Hematopoietic multipotent progenitor cell treated with erythropoietin and hydrocortisone succinate and interleukin-3 and kit ligand, for 4 days (in vitro differentiated cells): Measurements from ENCODE around the gene HOXC5.

Experiments
- DNase-seq: peaks from one replicate; pipeline ENCODE4 v3.0.0-alpha.2; 2015

HOXC5 gene

DNA sequence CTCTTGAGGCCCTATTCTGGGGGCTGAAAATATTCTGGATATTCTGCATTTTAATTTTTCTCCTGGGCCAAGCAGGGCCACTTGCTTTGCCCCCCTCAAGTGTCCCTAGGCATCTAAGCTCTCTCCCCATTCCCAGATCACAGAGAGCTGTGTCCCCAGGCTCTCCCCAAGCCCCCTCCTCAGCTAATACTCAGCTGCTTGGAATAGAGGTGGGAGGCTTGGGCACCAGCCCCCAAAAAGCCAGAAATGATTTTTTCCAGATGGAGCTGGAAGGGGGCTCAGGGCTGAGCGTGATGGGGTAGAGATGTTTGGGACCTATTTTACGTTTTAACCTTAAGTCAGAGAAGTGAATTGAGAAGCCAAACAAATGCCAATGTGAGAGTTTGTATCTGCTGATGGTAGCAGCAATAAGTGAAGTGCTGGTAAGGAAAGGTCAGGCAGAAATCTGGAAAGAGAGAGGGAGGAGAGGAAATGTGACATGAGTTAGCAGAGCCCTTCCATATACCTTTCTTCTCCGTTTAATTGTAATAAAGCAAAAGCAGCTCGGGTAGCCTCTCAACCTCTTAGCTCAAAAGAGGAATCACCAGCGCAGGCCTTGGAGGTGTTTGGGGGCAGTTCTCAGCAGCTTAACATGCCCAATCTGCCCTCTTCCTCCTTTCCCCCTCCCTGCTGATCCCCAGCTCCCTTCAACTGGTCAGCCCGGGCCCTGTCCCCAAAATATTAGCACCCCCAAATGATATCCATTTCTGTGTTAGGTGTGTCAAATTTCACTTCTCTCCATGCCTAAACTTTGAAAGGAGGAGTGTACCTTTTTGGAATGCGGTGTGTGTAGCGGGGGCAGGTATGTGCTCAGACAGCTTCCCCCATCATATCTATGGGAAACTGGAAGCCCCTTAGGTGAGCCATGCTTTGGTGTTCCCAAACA lies 9.6 kb upstream of the HOXC5 start:
- no peak for DNase-seq

DNA sequence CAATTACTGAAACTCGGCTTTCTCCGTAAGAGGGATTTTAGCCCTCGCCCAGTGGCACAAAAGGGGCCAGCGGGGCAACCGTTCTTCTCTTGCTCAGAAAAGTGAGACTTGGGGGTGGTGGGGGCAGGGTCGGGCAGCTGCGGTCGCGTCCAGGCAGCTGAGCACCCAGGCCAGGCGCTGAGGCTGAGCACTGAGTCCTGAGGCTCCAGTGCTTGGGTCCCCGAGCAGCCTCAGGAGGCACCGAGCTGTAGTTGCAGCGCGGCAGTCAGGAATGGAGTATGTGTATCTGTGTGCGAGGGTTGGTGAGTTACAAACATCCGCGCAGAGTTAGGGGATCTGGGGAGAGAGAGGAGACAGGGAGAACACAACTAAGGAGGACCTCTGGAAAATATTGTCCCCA lies 8.7 kb upstream of the HOXC5 start:
- DNase-seq = no peak

DNA sequence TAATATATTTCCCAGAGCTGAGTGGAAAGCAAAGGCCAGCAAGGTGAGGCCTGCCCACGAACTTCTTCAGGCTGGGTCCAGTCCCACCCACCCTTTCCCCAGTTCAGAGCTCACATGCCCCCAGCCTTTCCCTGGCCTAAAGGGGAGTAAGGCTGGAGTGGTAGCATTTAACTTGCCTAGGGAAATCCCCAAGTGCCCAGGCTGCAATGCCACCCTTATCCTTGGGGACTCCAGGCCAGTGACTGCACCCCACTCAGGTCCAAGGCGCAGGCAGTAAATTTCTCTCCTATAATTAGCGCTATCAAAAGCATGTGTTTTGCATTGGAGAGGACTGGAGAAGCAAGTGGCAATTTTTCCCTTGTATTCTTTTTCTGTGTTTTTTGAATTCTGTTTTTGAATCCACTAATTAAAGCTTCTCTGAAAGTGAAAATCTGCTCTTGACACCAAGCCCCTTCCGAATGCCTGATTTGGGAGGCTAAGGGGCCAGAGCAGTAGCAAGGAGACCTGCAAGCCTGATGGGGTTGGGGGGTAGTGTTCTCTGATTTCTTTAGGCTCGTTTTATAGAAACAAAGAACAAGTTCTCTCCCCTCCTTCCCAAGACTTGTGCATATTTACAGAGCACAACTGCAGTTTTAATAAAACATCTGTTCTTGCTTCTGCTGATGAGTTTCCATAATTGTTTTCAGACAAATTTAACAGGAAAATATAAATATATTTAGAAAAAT lies 8.1 kb upstream of the HOXC5 start:
- no peak for DNase-seq

DNA sequence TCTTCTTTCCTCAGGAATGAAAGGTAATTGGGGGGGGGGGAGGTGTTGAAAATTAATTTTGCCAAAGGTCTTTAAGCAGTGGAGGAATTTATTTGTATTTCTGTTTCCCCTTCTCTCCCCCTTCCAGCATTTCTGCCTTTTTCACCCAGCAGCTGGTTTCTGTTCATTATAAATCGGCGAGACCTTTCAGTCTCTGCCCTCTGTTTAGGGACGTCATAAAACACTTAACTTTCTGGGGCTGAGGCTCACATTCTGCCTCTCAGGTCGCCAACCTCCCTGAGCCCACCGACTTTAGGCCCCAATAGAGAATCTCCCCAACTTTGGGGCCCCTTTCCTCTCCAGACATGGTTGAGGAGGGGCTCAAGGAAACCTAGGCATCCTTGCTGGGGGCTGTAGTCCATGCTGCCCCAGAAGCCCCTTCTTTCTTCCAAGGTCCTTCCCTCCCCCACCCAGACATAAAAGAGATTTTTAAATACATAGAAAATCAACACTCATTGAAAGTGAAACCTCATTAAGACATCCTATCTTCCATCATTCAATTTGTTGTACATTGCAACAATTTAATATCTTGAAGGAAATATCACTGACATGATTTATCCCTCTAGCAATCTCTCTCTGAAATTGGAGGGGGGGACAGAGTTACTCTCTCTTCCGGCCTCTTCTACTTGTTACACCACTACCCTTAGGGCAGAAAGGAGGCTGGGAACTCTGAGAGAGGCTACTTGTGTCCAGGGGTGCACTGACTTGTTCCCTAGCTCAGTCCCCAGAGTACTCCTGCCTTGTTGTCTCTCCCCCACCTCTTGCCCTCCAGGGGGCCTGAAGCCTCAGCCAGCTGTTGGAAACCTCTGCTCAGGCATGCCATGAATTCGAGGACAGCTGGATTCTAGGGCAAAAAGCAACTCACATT lies 7.1 kb upstream of the HOXC5 start:
- no peak for DNase-seq

DNA sequence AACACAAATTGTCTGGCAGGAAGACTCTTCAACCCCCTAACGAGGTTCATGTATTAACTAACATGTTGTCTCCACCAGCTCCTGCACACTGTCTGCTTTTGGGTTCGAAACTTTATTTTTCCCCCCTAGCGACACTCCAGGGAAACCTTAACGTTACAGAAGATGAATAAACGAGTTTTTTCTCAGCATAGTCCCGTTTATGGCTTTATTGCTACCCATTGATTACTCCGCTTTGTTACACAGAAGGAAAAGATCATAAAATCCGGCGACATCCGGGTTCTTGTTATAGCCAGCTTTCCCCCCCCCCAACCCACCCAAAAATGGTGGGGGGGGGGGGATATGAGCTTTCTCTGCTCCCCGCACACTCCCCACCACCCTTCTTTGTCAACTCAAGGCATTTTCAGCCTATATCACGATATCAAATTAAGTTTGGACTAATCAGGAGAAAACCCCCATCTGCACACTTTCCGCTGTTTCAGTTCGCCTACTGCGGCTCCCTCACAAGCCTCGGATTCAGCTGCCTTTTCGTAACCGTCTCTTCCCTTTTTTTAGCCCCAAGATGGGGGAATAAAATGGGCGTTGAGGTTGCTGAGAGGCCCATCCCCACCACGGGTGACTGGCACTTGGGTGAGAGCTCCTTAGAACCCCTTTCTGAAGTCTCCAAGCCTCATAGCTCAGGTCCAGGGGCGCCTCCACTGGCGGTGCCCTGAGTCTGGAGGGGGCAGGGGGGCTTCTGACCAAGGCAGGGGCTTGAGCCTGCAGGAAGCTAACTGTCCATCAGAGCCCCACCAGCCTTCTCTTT lies 6.0 kb upstream of the HOXC5 start:
- no peak for DNase-seq

DNA sequence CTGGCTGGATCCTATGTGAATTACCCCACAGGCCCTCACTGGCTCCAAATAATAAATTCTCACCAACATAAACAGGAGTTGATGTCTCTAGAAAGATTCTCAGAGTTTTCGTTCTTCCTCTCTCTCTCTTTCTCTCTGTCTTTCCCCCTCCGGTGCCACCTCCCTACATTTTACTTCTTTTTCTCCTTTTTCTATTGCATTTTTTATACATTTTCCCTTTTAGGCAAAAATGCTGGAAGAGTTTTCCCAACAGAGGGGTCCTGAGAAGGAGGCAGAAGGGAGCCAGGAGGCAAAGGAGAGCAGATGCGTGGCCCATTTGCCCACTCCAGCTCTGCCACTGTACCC lies 5.4 kb upstream of the HOXC5 start:
- DNase-seq = no peak

DNA sequence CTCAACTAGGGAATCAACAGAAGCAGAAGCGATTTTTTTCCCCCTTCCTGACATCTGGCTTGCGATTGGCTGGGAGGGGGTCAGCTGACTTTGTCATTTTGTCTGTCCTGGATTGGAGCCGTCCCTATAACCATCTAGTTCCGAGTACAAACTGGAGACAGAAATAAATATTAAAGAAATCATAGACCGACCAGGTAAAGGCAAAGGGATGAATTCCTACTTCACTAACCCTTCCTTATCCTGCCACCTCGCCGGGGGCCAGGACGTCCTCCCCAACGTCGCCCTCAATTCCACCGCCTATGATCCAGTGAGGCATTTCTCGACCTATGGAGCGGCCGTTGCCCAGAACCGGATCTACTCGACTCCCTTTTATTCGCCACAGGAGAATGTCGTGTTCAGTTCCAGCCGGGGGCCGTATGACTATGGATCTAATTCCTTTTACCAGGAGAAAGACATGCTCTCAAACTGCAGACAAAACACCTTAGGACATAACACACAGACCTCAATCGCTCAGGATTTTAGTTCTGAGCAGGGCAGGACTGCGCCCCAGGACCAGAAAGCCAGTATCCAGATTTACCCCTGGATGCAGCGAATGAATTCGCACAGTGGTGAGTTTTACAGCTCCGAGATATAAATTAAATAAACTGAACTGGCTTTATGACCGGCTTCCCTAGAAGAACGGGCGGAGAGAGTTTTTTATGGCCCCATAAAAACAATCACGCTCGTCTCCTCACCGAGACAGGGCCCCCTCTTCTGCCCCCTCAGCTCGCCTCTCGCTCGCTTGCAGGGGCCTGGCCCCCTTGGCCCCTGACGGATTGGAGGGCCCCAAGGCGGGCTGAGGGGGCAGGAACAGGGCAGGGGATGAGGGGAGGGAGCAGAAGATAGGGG lies 4.3 kb upstream of the HOXC5 start, which contains the start of gene HOXC6:
Gene HOXC6, plus strand, starts transcription at position 127 of the 888 bp plus-strand sequence. Its CDS starts 82 bp downstream, at position 209.
- no peak for DNase-seq

DNA sequence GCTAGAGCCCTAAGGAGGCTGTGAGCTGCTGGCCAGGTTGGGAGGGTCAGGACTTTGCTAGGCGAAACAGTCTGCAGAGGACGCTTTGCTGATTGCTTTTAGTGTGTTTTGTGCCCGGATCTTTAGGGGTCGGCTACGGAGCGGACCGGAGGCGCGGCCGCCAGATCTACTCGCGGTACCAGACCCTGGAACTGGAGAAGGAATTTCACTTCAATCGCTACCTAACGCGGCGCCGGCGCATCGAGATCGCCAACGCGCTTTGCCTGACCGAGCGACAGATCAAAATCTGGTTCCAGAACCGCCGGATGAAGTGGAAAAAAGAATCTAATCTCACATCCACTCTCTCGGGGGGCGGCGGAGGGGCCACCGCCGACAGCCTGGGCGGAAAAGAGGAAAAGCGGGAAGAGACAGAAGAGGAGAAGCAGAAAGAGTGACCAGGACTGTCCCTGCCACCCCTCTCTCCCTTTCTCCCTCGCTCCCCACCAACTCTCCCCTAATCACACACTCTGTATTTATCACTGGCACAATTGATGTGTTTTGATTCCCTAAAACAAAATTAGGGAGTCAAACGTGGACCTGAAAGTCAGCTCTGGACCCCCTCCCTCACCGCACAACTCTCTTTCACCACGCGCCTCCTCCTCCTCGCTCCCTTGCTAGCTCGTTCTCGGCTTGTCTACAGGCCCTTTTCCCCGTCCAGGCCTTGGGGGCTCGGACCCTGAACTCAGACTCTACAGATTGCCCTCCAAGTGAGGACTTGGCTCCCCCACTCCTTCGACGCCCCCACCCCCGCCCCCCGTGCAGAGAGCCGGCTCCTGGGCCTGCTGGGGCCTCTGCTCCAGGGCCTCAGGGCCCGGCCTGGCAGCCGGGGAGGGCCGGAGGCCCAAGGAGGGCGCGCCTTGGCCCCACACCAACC lies 3.1 kb upstream of the HOXC5 start:
- no peak for DNase-seq

DNA sequence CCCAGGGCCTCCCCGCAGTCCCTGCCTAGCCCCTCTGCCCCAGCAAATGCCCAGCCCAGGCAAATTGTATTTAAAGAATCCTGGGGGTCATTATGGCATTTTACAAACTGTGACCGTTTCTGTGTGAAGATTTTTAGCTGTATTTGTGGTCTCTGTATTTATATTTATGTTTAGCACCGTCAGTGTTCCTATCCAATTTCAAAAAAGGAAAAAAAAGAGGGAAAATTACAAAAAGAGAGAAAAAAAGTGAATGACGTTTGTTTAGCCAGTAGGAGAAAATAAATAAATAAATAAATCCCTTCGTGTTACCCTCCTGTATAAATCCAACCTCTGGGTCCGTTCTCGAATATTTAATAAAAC lies 2.4 kb upstream of the HOXC5 start:
- no peak for DNase-seq

DNA sequence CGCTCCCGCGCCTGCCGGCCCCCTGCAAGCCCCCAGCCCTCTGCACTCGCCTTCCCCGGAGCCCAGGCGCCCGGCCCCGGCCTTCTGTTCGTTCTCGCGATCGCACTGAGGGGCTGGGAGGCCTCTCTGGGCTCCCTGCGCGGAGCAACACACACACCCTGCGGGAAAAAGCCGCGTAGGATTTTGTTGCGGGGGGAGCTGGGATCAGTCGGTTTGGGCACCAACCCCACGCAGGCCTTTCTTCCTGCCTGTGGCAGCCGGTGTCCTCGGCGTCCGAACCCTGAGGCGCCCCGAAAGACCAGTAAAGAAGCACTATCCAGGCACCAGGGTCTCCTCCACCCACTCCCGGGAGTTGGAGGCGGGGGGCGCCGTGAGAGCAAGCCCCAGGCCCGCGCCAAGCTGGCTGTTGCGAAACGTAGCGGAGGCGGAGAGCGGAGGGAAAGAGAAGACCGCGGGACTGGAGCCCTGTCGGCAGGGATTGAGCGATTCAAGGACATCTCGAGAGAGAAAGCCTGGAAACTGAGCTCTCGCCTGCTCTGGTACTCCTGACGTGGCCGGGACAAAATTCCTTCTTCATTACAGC lies 1.9 kb upstream of the HOXC5 start:
- no peak for DNase-seq

DNA sequence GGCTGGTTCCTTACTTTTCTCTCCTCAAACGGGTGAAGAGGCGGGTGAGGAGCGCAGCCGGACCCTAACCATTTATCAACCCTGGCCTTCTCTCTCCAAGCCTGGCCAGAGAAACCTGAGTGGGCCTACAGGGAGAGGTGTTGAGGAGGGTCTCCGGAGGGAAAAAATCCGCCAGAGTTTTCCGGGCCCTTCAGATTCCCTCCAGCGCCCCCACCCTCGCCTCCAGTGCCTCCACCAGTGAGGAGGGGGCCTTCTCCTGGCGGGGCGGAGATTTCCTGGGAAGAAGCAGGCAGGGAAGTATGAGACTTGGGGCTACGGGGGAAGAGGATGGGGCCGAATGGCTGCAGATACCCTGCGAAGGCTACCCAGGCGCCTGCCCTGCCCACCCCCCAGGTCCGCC lies 1.4 kb upstream of the HOXC5 start:
- no peak for DNase-seq

DNA sequence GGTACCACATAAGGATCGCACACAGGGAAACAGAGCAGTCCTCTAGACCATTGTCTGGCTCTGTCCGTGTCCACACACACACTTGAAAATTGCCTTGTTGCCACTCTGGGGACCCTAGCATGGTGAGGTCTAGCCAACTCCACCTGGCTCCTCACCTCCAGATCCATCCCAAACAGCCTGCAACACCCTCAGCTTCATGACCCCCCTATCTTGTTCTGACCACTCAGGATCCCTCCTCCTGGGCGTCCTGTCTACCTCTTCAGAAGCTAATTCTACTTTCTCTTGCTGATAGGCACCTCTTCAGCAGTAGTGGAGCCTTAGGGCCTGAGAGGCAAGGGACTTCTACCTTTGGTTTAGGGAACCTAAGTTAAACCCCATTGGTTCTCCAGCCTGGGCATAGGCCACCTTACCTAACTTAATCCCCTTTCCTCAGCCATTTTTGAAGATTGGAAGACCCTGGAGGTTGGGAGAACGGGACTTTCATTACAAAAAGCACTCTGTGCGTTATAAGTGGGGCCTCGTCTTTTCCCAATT lies 697 bp upstream of the HOXC5 start:
- no peak for DNase-seq

DNA sequence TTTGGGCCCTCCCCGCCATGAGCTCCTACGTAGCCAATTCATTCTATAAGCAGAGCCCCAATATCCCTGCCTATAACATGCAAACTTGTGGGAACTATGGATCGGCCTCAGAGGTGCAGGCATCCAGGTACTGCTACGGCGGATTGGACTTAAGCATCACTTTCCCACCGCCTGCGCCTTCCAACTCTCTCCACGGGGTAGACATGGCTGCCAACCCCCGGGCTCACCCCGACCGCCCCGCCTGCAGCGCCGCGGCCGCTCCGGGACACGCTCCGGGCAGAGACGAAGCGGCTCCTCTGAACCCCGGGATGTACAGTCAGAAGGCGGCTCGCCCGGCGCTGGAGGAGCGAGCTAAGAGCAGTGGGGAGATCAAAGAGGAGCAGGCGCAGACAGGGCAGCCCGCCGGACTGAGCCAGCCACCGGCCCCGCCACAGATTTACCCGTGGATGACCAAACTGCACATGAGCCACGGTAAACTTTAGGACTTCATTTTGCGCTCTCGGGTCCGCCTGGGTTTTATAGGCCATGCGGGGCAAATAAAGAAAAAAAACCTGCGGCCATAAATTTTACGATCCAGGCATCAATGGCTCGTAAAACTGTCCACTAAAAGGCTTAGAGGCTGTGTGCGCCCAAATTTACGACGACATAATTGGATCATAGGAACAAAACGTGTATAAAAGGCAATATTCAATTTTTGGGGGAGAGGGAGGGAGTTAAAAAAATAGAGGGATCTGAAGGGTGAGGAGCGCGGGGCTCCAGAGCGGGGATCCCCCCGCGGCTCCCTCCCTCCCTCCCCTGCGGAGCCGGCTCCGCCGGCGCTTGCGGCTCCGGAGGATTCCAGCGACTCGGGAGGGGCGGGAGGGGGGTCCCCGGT lies 493 bp downstream of the HOXC5 start:
- no peak for DNase-seq

DNA sequence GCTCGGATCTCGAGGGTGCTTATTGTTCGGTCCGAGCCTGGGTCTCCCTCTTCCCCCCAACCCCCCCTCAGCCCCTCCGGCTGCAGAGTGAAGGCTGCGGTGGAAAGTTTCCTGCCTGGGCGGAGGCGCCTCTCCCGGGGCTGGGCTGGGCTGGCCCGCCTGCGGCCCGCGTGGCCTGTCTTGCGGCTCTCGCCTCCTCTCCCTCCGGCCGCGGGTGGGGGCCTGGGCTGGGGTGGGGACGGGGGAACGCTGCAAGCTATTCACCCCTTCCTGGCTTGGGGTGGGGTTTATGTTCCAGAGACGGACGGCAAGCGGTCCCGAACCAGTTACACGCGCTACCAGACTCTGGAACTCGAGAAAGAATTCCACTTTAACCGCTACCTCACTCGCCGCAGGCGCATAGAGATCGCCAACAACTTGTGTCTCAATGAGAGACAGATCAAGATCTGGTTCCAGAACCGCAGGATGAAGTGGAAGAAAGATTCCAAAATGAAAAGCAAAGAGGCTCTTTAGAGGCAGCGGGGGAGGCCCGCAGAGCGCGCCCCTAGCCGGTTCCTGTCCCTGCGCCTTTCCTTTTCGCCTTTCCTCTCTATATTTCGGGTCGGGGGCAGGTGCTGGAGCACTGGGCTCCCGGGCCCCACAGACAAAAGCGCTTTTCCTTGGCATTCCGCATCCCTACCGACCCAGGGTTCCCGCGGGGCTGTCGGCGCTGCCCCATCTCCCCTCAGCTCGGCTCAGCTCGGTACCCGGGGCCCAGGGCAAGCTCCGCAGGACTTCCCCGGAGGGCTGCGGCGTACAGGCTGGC lies 1.3 kb downstream of the HOXC5 start:
- DNase-seq = no peak

DNA sequence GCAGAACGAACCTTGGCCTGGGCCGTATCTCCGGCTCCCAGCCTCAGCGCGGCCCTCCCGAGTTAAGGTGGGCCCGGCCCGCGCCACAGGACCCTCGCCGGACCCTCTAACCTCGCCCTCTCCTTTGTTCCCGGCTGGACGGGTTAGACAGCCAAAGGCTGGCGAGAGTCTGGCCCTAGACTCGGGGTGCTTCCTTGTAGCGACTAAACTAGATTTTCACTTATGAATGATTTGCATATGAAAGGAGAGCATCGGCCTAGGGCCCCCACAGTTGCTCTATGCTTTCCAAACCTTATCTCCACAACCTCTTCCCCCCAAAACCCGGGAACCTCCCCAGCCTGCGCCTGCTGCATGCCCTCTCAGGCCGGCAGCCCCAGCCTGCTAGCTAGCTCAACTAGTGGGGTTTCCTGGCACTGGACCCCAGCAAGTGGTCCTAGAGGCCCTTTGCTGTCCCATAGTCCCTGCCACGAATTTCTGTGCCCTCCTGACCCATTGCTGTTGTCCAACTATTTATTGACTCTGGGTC lies 2.0 kb downstream of the HOXC5 start:
- DNase-seq = no peak

DNA sequence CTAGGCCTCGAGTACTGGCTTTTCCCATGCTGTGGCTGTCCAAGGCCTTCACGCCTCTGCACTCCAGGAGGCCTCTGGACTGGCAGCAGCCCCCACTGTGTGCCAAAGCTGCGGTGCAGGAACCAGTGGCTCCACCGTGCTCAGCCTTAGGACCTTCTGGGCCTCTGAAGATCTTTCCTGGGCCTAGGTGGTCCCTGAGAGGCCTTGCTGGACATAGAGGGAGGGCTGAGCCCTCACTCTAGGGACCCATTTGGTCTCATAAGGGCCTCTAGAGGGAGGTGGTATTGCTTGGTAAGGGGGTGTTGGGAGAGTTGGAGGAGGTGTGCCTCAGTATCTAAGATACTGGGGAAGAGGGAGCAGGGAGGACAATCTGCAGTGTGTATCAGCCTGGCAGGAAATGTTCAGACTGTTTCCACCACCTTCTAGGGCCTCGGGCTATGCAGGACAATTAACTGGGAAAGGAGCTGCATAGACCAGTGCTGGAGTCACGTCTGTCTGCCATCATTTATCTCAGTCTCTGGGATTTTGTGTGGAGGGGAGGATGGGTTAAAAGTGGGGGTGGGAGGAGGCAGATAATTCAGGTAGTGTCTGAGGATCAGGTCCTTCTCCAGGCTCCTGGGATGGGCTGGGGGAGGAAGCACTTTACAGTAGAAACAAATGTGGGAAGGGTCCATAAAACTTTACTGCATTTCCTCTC lies 2.9 kb downstream of the HOXC5 start:
- no peak for DNase-seq
